ENCODE measurements around the gene DENND5B. TPM values are rescaled to one million over a fixed set of nuclear protein-coding genes. Genes with fewer than 3 reads are reported as not detected.
"Not testable (repeated sequence)": the region's sequence is repeated elsewhere in the genome, so short reads cannot be mapped to it uniquely, and the experiment has no call there.

Gene DENND5B
- polyA plus RNA-seq, 4 donors, result 4.1 to 36.9 (median 8.2) TPM

GRCh38 chr12:31478425-31478824 lies 112.5 kb downstream of the DENND5B start:
- Histone ChIP-seq H3K4me1 (ENCODE audit: control insufficient read depth in 3 of 3, insufficient read depth in 2 of 3, low read depth in 1 of 3, low read length in 2 of 3) (peaks cover 0 to 2% (median 2%) of the 10 kb centered on the region in 3 donors), H3K36me3 (ENCODE audit: control insufficient read depth in 3 of 3, insufficient read depth in 2 of 3, low read depth in 1 of 3, low read length in 3 of 3) (peaks cover 0 to 18% (median 2%) of the 10 kb centered on the region in 3 donors), H3K4me3 (ENCODE audit: low read depth in 1 of 3, low read length in 3 of 3) (no peak overlapping the region), H3K27me3 (ENCODE audit: control insufficient read depth in 3 of 3, insufficient read depth in 3 of 3, low read length in 3 of 3) (no peaks in the 10 kb centered on the region), H3K27ac (ENCODE audit: low read depth in 1 of 3, low read length in 2 of 3) (no peak overlapping the region), H3K9me3 (ENCODE audit: control insufficient read depth in 2 of 2, insufficient read depth in 1 of 2, low read depth in 1 of 2, low read length in 1 of 2) (no peaks in the 10 kb centered on the region)
- DNase-seq, result no peak
- 90 to 97% (median 93%) methylated on average over 5 of the region's 5 CpGs for WGBS, 3 donors
- no peak for FAIRE-seq

GRCh38 chr12:31477687-31478086 lies 113.2 kb downstream of the DENND5B start:
- Histone ChIP-seq H3K9me3 (ENCODE audit: control insufficient read depth in 2 of 2, insufficient read depth in 1 of 2, low read depth in 1 of 2, low read length in 1 of 2) (no peaks in the 10 kb centered on the region), H3K4me1 (ENCODE audit: control insufficient read depth in 3 of 3, insufficient read depth in 2 of 3, low read depth in 1 of 3, low read length in 2 of 3) (peaks cover 0 to 2% (median 2%) of the 10 kb centered on the region in 3 donors), H3K36me3 (ENCODE audit: control insufficient read depth in 3 of 3, insufficient read depth in 2 of 3, low read depth in 1 of 3, low read length in 3 of 3) (peaks cover 0 to 18% (median 2%) of the 10 kb centered on the region in 3 donors), H3K4me3 (ENCODE audit: low read depth in 1 of 3, low read length in 3 of 3) (no peak overlapping the region), H3K27me3 (ENCODE audit: control insufficient read depth in 3 of 3, insufficient read depth in 3 of 3, low read length in 3 of 3) (no peaks in the 10 kb centered on the region), H3K27ac (ENCODE audit: low read depth in 1 of 3, low read length in 2 of 3) (no peak overlapping the region)
- no peak for DNase-seq
- FAIRE-seq, result no peak

GRCh38 chr12:31476437-31476836 lies 114.5 kb downstream of the DENND5B start:
- H3K27me3 ChIP-seq (ENCODE audit: control insufficient read depth in 3 of 3, insufficient read depth in 3 of 3, low read length in 3 of 3), result no peaks in the 10 kb centered on the region
- WGBS, 3 donors, result 57 to 77% (median 63%) methylated on average over 4 of the region's 4 CpGs
- DNase-seq (peak; percentile 17 to 23), FAIRE-seq (no peak)
- peaks cover 0 to 21% (median 2%) of the 10 kb centered on the region in 3 donors for H3K36me3 ChIP-seq (ENCODE audit: control insufficient read depth in 3 of 3, insufficient read depth in 2 of 3, low read depth in 1 of 3, low read length in 3 of 3)
- no peaks in the 10 kb centered on the region for H3K9me3 ChIP-seq (ENCODE audit: control insufficient read depth in 2 of 2, insufficient read depth in 1 of 2, low read depth in 1 of 2, low read length in 1 of 2)
- no peak overlapping the region for H3K4me3 ChIP-seq (ENCODE audit: low read depth in 1 of 3, low read length in 3 of 3)
- H3K4me1 ChIP-seq (ENCODE audit: control insufficient read depth in 3 of 3, insufficient read depth in 2 of 3, low read depth in 1 of 3, low read length in 2 of 3), result peaks cover 0 to 2% (median 2%) of the 10 kb centered on the region in 3 donors
- H3K27ac ChIP-seq (ENCODE audit: low read depth in 1 of 3, low read length in 2 of 3), result no peak overlapping the region

- H3K36me3 ChIP-seq (ENCODE audit: control insufficient read depth in 3 of 3, insufficient read depth in 2 of 3, low read depth in 1 of 3, low read length in 3 of 3), result peaks cover 0 to 25% (median 2%) of the 10 kb centered on the region in 3 donors
- not testable (repeated sequence) for H3K9me3 ChIP-seq (ENCODE audit: control insufficient read depth in 2 of 2, insufficient read depth in 1 of 2, low read depth in 1 of 2, low read length in 1 of 2); FAIRE-seq; H3K4me1 ChIP-seq (ENCODE audit: control insufficient read depth in 3 of 3, insufficient read depth in 2 of 3, low read depth in 1 of 3, low read length in 2 of 3); DNase-seq; H3K27me3 ChIP-seq (ENCODE audit: control insufficient read depth in 3 of 3, insufficient read depth in 3 of 3, low read length in 3 of 3); H3K27ac ChIP-seq (ENCODE audit: low read depth in 1 of 3, low read length in 2 of 3); H3K4me3 ChIP-seq (ENCODE audit: low read depth in 1 of 3, low read length in 3 of 3)
- 83 to 93% (median 86%) methylated on average over 7 of the region's 7 CpGs for WGBS, 3 donors
Measured at GRCh38 chr12:31475610-31476009, 115.3 kb downstream of the DENND5B start.

GRCh38 chr12:31474751-31475150 lies 116.2 kb downstream of the DENND5B start:
- 17 to 70% (median 23%) methylated on average over 2 of the region's 2 CpGs for WGBS, 3 donors
- FAIRE-seq, result no peak

GRCh38 chr12:31471823-31472222 lies 119.1 kb downstream of the DENND5B start:
- FAIRE-seq, result no peak
- DNase-seq, result no peak
- H3K4me3 ChIP-seq (ENCODE audit: low read depth in 1 of 3, low read length in 3 of 3), result no peak overlapping the region

More at GRCh38 chr12:31474751-31475150, 116.2 kb downstream of the DENND5B start:
- H3K27me3 ChIP-seq (ENCODE audit: control insufficient read depth in 3 of 3, insufficient read depth in 3 of 3, low read length in 3 of 3), result no peaks in the 10 kb centered on the region
- no peaks in the 10 kb centered on the region for H3K9me3 ChIP-seq (ENCODE audit: control insufficient read depth in 2 of 2, insufficient read depth in 1 of 2, low read depth in 1 of 2, low read length in 1 of 2)
- no peak overlapping the region for H3K27ac ChIP-seq (ENCODE audit: low read depth in 1 of 3, low read length in 2 of 3)
- peaks cover 0 to 2% (median 2%) of the 10 kb centered on the region in 3 donors for H3K4me1 ChIP-seq (ENCODE audit: control insufficient read depth in 3 of 3, insufficient read depth in 2 of 3, low read depth in 1 of 3, low read length in 2 of 3)
- peak in 1 of 2 donors; percentile 12 for DNase-seq
- no peak overlapping the region for H3K4me3 ChIP-seq (ENCODE audit: low read depth in 1 of 3, low read length in 3 of 3)
- H3K36me3 ChIP-seq (ENCODE audit: control insufficient read depth in 3 of 3, insufficient read depth in 2 of 3, low read depth in 1 of 3, low read length in 3 of 3), result peaks cover 0 to 25% (median 2%) of the 10 kb centered on the region in 3 donors

GRCh38 chr12:31471051-31471450 lies 119.9 kb downstream of the DENND5B start:
- peaks cover 0 to 20% (median 0%) of the 10 kb centered on the region in 3 donors for H3K36me3 ChIP-seq (ENCODE audit: control insufficient read depth in 3 of 3, insufficient read depth in 2 of 3, low read depth in 1 of 3, low read length in 3 of 3)
- no peak overlapping the region for H3K27ac ChIP-seq (ENCODE audit: low read depth in 1 of 3, low read length in 2 of 3)
- no peak for DNase-seq
- no peaks in the 10 kb centered on the region for H3K27me3 ChIP-seq (ENCODE audit: control insufficient read depth in 3 of 3, insufficient read depth in 3 of 3, low read length in 3 of 3)
- H3K4me1 ChIP-seq (ENCODE audit: control insufficient read depth in 3 of 3, insufficient read depth in 2 of 3, low read depth in 1 of 3, low read length in 2 of 3), result no peaks in the 10 kb centered on the region
- no peaks in the 10 kb centered on the region for H3K9me3 ChIP-seq (ENCODE audit: control insufficient read depth in 2 of 2, insufficient read depth in 1 of 2, low read depth in 1 of 2, low read length in 1 of 2)
- H3K4me3 ChIP-seq (ENCODE audit: low read depth in 1 of 3, low read length in 3 of 3), result no peak overlapping the region
- no peak for FAIRE-seq
- WGBS, 3 donors, result 76 to 94% (median 84%) methylated on average over 6 of the region's 6 CpGs

More at GRCh38 chr12:31471823-31472222, 119.1 kb downstream of the DENND5B start:
- Histone ChIP-seq H3K36me3 (ENCODE audit: control insufficient read depth in 3 of 3, insufficient read depth in 2 of 3, low read depth in 1 of 3, low read length in 3 of 3) (peaks cover 0 to 22% (median 0%) of the 10 kb centered on the region in 3 donors), H3K27me3 (ENCODE audit: control insufficient read depth in 3 of 3, insufficient read depth in 3 of 3, low read length in 3 of 3) (no peaks in the 10 kb centered on the region), H3K27ac (ENCODE audit: low read depth in 1 of 3, low read length in 2 of 3) (no peak overlapping the region), H3K9me3 (ENCODE audit: control insufficient read depth in 2 of 2, insufficient read depth in 1 of 2, low read depth in 1 of 2, low read length in 1 of 2) (no peaks in the 10 kb centered on the region), H3K4me1 (ENCODE audit: control insufficient read depth in 3 of 3, insufficient read depth in 2 of 3, low read depth in 1 of 3, low read length in 2 of 3) (peaks cover 0 to 2% (median 2%) of the 10 kb centered on the region in 3 donors)
- WGBS, 3 donors, result 88 to 92% (median 91%) methylated on average over 7 of the region's 7 CpGs

- no peaks in the 10 kb centered on the region for H3K4me1 ChIP-seq (ENCODE audit: control insufficient read depth in 3 of 3, insufficient read depth in 2 of 3, low read depth in 1 of 3, low read length in 2 of 3)
- no peak for FAIRE-seq
- no peak for DNase-seq
Measured at GRCh38 chr12:31470459-31470858, 120.5 kb downstream of the DENND5B start.

GRCh38 chr12:31466768-31467167 lies 124.2 kb downstream of the DENND5B start:
- no peaks in the 10 kb centered on the region for H3K9me3 ChIP-seq (ENCODE audit: control insufficient read depth in 2 of 2, insufficient read depth in 1 of 2, low read depth in 1 of 2, low read length in 1 of 2)
- FAIRE-seq (no peak), DNase-seq (no peak)
- H3K27me3 ChIP-seq (ENCODE audit: control insufficient read depth in 3 of 3, insufficient read depth in 3 of 3, low read length in 3 of 3), result no peaks in the 10 kb centered on the region
- H3K27ac ChIP-seq (ENCODE audit: low read depth in 1 of 3, low read length in 2 of 3), result no peak overlapping the region
- H3K4me3 ChIP-seq (ENCODE audit: low read depth in 1 of 3, low read length in 3 of 3), result no peak overlapping the region
- peaks cover 0 to 20% (median 0%) of the 10 kb centered on the region in 3 donors for H3K36me3 ChIP-seq (ENCODE audit: control insufficient read depth in 3 of 3, insufficient read depth in 2 of 3, low read depth in 1 of 3, low read length in 3 of 3)
- H3K4me1 ChIP-seq (ENCODE audit: control insufficient read depth in 3 of 3, insufficient read depth in 2 of 3, low read depth in 1 of 3, low read length in 2 of 3), result no peaks in the 10 kb centered on the region

More at GRCh38 chr12:31470459-31470858, 120.5 kb downstream of the DENND5B start:
- H3K27ac ChIP-seq (ENCODE audit: low read depth in 1 of 3, low read length in 2 of 3), result no peak overlapping the region
- H3K4me3 ChIP-seq (ENCODE audit: low read depth in 1 of 3, low read length in 3 of 3), result no peak overlapping the region
- H3K9me3 ChIP-seq (ENCODE audit: control insufficient read depth in 2 of 2, insufficient read depth in 1 of 2, low read depth in 1 of 2, low read length in 1 of 2), result no peaks in the 10 kb centered on the region
- H3K36me3 ChIP-seq (ENCODE audit: control insufficient read depth in 3 of 3, insufficient read depth in 2 of 3, low read depth in 1 of 3, low read length in 3 of 3), result peaks cover 0 to 16% (median 0%) of the 10 kb centered on the region in 3 donors
- no peaks in the 10 kb centered on the region for H3K27me3 ChIP-seq (ENCODE audit: control insufficient read depth in 3 of 3, insufficient read depth in 3 of 3, low read length in 3 of 3)

Measured in small intestine (tissue), 7 donors.